ENCODE measurements around the gene GAS7.
"Not testable (repeated sequence)": the region's sequence is repeated elsewhere in the genome, so short reads cannot be mapped to it uniquely, and the experiment has no call there.

GAS7 gene

GRCh38 chr17:10022416-10022815 is 176.0 kb downstream of the GAS7 start:
- DNase-seq (ENCODE audit: low read depth in 2 of 2), result no peak

GRCh38 chr17:10021272-10021984 is 177.0 kb downstream of the GAS7 start:
- DNase-seq (ENCODE audit: low read depth in 2 of 2), result no peak

- DNase-seq (ENCODE audit: low read depth in 2 of 2), result no peak
Observed at GRCh38 chr17:10019941-10020451, 178.4 kb downstream of the GAS7 start.

GRCh38 chr17:10018461-10018891 is 179.9 kb downstream of the GAS7 start:
- DNase-seq (ENCODE audit: low read depth in 2 of 2), result no peak

- DNase-seq (ENCODE audit: low read depth in 2 of 2), result not testable (repeated sequence)
Observed at GRCh38 chr17:10016958-10017570, 181.3 kb downstream of the GAS7 start.

GRCh38 chr17:10013365-10014112 is 184.9 kb downstream of the GAS7 start:
- DNase-seq (ENCODE audit: low read depth in 2 of 2), result no peak

- DNase-seq (ENCODE audit: low read depth in 2 of 2), result no peak
Observed at GRCh38 chr17:10010752-10011151, 187.7 kb downstream of the GAS7 start.

GRCh38 chr17:10003705-10004104 is 194.7 kb downstream of the GAS7 start:
- DNase-seq (ENCODE audit: low read depth in 2 of 2), result no peak

- not testable (repeated sequence) for DNase-seq (ENCODE audit: low read depth in 2 of 2)
Observed at GRCh38 chr17:10002567-10003360, 195.6 kb downstream of the GAS7 start.

GRCh38 chr17:10001306-10001873 is 197.0 kb downstream of the GAS7 start:
- DNase-seq (ENCODE audit: low read depth in 2 of 2), result no peak

GRCh38 chr17:9999919-10000695 is 198.3 kb downstream of the GAS7 start:
- no peak for DNase-seq (ENCODE audit: low read depth in 2 of 2)

- no peak for DNase-seq (ENCODE audit: low read depth in 2 of 2)
Observed at GRCh38 chr17:9998060-9998459, 200.3 kb downstream of the GAS7 start.

GRCh38 chr17:9994761-9995160 is 203.6 kb downstream of the GAS7 start:
- DNase-seq (ENCODE audit: low read depth in 2 of 2), result no peak

- DNase-seq (ENCODE audit: low read depth in 2 of 2), result no peak
Observed at GRCh38 chr17:9991796-9992195, 206.6 kb downstream of the GAS7 start.

GRCh38 chr17:9991351-9991750 is 207.1 kb downstream of the GAS7 start:
- no peak for DNase-seq (ENCODE audit: low read depth in 2 of 2)

- DNase-seq (ENCODE audit: low read depth in 2 of 2), result no peak
Observed at GRCh38 chr17:9987779-9988585, 210.4 kb downstream of the GAS7 start.

GRCh38 chr17:9986754-9987382 is 211.5 kb downstream of the GAS7 start:
- DNase-seq (ENCODE audit: low read depth in 2 of 2), result no peak

GRCh38 chr17:9985646-9986045 is 212.8 kb downstream of the GAS7 start:
- no peak for DNase-seq (ENCODE audit: low read depth in 2 of 2)

GRCh38 chr17:9984768-9985167 is 213.6 kb downstream of the GAS7 start:
- no peak for DNase-seq (ENCODE audit: low read depth in 2 of 2)
